Activated CD4-positive, alpha-beta T cell treated with anti-CD3 and anti-CD28 coated beads, Interleukin-2, amount 50 U/mL, for 48 hours (primary cell): ENCODE data around the gene KRT34.
"Not testable (repeated sequence)": the region's sequence is repeated elsewhere in the genome, so short reads cannot be mapped to it uniquely, and the experiment has no call there.

Source experiments
- DNase-seq, 2 experiments: peaks; one replicate each; pipeline ENCODE4 v3.0.0-alpha.2; 2020

Gene KRT34

DNA sequence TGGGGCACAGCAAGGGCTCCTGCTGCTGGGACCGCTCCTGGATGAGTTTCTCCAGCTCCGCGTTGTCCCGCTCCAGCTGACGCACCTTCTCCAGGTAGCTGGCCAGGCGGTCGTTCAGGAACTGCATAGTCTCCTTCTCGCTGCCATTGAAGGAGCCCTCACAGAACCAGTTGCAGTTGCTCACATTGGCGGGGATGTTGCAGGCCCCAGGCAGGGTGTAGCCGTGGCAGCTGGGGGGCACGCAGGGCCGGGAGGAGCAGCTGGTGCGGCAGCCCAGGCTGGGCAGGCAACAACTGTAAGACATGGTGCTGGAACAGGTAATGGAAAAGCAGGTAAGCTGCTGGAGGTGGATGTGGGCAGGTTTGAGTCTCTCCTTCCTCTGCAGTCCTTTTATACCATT lies at the start of gene KRT34:
Gene KRT34, minus strand, starts transcription at position 364 of the 400 bp plus-strand sequence. Its CDS starts 60 bp downstream, at position 304.
- not testable (repeated sequence) for DNase-seq

DNA sequence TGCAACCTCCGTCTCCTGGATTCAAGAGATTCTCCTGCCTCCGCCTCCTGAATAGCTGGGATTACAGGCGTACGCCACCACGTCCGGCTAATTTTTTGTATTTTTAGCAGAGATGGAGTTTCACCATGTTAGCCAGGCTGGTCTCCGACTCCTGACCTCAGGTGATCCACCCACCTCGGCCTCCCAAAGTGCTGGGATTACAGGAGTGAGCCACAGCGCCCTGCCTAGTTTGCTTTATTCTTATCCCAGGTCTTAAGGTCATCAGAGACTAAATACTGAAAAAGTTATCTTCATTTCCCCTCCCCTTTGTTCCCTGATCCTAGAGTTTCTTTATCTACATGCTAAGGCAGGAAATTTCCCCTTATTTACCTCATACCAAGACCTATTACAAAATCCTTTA lies 48.3 kb upstream of the KRT34 start:
- not testable (repeated sequence) for DNase-seq

DNA sequence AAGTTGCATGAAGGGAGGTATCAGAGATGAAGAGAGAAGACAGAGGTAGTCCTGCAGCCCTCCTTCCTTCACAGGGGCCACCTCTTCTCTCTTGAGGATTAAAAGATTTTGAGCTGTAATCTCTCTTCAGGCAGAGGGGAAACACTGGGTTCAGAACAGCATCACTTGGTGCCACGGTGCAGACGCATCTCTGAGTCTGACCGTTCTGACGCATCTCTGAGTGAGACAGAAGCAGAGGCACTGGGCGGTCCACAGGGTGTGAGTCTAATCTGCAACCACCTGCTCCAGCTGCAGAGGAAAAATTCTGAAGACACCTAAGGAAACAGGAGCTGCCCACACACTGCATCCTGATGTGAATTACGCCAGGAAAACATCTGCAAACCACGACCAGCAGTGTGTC lies 47.6 kb upstream of the KRT34 start:
- no peak for DNase-seq

DNA sequence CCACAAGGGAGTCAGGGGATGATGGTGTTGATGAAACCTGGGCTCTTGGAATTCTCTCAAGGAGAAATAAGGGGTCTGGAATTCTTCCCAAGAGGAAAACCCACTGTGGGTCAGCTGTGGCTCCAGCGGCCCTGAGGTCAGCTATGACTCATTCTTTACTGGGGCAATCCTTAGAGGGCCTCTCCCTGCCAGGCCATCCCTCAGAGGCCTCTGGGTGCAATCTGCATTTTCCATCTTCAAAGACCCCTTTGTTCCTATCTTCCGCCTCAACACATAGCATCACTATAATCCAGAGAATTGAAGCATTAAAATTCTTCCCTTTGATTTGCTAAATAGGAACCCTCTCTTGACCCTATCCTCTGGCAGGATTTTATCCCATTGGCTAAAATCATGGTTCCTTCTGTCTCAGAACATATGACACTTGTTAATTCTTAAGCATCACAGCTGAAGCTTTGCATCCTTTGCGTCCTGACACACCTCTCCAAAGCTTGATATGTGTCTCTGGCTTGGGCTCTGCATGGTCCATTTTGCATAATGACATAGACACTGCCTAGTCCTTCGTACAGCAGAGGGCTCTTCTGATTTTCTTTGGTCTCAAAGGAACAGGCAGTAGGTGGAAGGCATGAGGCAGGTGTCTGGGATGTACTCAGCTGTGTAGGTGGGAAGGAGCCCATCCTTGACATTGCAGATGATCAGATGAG lies 46.6 kb upstream of the KRT34 start:
- DNase-seq: no peak

DNA sequence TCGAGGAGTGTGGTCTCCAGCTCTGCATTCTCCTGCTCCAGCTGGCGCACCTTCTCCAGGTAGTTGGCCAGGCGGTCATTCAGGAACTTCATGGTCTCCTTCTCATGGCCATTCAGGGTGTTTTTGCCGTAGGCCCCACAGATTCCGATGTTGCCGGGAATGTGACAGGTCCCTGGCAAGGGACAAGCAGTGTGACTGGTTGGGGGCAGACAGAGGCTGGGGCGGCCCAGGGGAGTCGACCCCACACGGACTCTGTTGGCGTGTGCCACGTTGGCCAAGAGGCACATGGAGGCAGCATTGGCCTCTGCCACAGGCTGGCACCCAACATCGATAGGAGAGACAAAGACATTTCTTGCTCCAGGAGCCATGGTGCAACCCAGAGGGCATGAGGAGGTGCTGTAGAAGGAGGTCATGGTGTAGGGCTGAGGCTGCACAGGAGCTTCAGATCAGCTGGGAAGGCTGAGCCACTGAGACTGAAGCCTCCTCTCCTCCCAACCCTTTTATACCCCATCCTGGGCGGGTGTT lies 42.1 kb upstream of the KRT34 start, which contains the start of gene KRT37:
Gene KRT37, minus strand, starts transcription at position 475 of the 525 bp plus-strand sequence. Its CDS starts 62 bp downstream, at position 413.
- no peak for DNase-seq

DNA sequence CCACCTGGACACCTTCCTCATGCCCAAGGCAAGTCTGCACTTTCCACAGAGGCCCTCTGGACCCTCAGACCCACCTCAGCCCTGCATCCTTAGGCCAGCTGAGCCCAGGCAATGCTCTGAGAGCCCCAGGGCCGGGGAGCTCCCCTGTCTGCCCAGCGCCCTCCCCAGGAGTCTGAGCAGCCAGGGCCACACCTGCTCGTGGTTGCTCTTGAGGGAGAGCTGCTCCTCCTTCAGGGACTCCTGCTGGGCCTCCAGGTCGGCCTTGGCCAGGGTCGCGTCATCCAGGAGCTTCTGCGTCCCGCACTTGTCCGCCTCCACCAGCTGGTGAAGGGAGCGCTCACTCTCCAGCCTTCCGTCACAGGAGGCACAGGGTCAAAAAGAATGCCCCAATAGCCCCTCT lies 40.5 kb upstream of the KRT34 start:
- DNase-seq: not testable (repeated sequence)

DNA sequence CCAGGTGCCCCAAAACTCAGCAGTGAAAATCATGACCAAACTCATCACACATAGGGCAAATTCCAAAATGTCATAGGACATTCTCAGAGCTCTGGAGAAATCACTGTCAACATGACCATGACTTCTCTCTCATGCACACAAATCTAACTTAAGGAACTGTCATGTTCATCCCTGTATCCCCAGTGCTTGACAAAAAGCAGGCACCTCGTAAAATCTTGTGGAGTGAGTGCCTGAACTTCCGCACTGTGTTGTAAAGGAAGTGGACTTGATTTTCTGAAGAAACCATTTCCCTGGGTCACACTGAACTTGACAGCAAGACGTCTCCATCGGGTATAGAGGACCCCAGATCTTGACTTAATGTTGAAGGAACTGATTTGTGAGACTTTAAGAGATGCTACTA lies 39.5 kb upstream of the KRT34 start:
- no peak for DNase-seq

DNA sequence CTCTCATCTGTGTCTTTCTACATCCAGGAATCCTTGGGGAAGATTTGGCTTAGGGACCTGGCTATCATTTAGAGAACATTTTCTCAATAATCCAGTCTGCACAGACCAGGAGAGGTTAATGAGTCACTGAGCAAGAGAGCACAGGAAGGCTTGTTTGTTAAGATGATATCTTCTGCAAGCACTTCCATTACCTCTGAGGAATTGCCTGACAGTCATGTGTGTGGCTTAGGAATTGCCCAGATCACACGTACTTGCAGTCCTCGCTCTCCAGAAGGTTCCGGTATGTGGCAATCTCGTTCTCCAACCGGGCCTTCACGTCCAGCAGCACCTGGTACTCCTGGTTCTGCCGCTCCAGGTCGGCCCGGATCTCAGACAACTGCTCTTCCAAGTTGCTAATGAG lies 39.0 kb upstream of the KRT34 start:
- no peak for DNase-seq

DNA sequence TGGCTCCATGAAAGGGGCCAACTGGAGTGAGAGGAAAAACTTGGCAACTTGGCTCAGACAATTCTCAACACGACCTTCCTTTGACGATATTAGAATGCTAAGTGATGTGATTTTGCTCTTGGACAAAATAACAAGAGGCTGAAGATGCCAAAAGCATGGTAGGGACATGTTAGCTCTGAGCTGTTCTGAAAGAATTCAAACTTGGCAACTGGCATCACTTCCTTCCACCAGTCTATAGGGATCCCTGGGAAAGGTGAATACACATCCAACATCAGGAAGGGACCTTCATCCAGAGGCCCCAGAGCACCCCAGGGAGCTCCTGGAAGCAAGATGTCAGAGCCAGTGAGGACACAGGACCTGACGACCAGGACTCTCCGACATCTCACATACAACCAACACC lies 38.0 kb upstream of the KRT34 start:
- no peak for DNase-seq

DNA sequence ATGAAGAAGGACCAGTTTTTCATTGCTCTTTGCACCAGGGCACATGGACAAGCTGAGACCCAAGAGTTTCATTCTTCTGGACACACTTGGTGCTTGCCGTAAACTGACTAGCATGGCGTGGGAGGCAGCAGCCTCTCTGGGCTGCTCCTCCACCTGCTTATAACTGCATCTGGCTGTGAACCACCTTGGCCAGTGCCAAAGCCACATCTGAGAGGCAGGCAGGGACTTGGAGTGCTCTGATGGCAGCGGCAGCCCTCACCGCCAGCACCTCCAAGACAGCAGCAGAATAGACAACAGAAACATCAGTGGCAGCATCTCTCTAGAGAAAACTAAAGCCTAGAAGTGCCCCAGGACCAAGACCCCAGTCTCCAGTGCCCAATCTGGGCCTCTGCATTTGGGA lies 37.6 kb upstream of the KRT34 start:
- DNase-seq: no peak

DNA sequence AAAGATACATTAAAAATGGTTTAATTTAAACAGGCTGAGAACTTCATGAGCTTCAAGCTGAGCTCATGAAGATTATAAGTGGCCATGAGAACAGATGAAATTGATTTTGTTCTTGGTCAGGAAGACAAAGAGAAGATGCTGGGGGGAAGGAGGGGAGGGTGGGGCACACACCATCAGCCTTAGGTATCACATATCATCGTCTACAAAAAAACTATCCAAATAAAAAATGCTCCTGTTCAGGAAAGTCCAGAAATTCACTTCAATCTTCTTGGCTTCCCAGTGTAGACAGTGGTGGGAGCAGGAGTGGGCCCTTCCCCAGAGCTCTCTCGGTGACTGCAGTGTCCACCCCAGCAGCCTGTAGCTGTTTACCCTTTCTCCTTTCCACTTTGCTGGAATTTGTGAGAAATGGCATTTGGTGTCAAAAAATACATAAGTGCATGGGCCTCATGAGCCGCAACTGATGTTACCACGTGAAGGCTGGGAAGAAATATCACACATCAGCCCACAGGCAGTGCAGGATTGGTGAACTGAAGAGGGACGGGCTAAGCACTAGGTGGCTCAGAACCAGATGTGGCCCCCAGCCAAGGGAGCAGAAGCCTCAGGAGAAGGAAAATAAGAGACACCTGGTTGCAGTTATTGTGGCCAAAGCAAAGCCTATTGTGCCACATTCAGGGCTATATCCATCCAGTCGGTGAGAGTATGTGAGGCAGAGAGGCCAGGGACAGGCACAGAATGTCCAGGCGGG lies 36.2 kb upstream of the KRT34 start:
- DNase-seq: no peak

DNA sequence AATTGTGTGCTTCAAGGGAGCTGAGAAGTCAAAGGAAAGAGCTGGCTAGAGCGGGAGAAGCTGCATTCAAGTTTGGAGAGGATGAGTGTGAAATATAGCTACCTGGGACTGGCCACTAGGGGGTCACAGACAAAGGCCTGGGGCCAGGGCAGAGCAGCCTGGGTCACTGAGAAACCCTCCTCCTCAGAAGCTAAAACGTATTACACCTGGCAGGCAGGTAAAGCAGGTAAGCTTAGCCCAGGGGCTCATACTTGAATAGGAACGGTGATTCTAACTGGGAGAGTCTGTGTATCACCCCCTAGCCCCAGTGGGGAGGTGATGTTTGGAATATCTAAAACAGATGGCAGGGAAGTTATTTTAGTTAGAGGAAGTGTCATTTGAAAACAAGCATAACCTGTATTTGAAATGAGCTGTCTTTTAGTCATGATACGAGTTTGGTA lies 35.5 kb upstream of the KRT34 start:
- DNase-seq: no peak

DNA sequence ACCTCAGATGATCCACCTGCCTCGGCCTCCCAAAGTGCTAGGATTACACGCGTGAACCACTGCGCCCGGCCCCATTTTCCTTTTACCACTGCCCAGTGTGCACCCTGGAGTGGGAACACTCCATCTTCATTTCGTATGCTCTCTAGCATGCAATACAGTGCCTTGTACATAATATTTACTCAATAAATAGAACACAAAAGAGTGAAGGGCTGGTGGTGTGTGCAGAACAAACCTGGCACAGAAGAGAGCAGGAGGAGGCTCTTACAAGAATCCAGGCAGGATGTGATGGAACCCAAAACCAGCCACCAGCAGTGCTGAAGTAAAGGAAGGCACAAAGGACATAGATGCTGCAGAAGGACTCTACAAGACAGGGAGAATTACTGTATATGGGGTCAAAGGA lies 35.0 kb upstream of the KRT34 start:
- DNase-seq: no peak

DNA sequence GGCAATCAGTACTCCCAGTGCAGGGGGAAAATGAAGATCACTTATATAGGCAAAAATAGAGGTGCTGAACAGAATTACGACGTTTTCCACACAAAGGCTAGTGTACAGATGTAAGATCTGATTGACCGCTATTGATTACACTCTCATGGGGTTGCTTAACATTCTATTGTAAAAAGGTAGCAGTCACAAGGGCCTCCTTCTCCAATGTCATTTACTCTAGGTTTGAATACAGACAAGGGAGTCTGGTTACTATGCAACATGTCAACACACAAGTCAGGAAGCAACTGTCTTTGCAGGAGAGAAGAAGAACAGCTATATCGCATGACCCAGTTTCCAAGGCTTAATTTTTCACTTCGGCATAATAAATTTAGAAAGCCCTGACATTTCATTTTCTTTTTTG lies 34.4 kb upstream of the KRT34 start:
- DNase-seq: no peak

DNA sequence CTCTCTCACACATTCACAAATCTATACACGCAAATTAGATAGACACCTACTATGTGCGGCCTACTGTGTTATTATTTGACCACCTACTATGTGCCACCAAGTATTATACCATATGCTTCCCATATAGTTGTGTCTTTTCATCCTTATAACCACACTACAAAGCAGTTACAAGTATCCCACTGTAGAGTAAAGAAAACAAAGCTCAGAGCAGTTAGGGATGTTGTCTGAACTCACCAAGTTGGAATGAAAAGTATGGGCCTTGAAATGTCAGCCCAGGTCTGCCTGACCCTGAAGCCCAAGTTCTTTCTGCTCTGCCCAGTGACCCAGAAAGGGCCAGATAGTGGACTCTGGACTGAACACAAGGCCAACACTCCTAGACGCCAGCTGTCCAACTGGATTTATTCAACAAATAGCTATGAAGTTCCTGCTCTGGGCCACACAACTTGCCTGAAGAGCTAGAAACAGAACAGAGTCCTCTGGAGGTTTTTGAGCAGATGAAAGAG lies 33.8 kb upstream of the KRT34 start:
- no peak for DNase-seq

DNA sequence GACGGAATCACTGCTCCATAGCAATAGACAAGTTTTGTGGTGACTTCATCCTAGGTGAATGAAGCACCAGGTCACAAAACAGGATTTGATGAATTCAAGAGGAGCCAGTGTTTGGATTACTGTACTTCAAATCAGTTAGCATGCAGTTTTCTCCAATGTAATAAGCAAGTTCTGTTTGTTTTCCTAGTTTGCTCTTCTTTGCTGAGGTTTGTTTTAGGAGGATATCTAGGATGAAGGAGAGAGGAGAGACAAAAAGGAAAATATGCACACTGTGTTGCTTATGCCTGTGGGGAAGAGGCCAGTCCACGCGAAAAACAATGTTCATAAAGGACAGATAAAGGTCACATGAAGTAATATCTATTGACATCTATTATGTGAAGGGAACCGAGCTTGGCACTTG lies 33.3 kb upstream of the KRT34 start:
- no peak for DNase-seq

DNA sequence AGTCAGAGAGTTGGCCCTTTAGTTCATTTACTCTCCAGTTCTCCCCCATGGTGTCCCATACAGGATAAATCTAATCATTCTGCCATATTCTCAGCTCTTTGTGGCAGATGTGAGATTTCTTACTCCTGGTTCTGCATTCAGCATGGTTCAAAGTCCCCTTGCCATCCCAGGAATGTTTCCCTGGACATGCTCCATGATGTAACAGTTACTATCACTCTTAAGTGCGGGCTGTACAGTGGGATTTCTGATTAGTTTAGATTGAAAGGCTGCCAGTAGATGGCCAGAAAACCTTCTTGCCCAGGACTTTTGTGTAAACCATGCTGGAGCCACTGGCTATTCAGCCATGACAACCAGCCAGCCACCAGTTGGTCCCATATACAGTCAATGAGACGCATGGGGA lies 31.9 kb upstream of the KRT34 start:
- DNase-seq: no peak

DNA sequence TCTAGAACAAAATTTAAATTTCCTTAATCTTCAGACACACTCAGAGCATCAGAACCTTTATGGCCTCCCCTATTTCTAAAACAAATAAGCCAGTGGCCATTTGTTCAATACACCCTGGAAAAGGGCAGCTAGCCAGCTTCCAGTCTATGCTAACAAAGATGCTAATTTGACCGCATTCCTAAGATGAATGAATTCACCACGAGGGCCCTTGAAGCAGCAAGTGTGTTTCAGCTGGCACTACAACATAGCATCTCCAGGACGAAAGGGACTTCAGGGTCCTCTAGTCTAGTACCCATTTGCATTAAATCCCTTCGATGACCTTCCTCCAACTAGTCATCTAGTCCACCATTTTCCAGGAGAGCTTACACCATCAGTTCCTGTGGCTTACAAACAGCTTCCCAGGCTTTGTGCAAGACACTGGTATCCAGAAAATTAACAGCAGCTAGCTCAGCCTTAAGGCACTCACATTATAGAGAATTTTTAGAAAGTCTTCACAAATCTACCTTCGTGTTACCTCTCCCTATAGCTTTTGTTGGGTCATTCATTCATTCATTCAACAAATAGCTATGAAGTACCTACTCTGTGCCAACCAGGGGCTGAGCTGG lies 31.3 kb upstream of the KRT34 start:
- no peak for DNase-seq

DNA sequence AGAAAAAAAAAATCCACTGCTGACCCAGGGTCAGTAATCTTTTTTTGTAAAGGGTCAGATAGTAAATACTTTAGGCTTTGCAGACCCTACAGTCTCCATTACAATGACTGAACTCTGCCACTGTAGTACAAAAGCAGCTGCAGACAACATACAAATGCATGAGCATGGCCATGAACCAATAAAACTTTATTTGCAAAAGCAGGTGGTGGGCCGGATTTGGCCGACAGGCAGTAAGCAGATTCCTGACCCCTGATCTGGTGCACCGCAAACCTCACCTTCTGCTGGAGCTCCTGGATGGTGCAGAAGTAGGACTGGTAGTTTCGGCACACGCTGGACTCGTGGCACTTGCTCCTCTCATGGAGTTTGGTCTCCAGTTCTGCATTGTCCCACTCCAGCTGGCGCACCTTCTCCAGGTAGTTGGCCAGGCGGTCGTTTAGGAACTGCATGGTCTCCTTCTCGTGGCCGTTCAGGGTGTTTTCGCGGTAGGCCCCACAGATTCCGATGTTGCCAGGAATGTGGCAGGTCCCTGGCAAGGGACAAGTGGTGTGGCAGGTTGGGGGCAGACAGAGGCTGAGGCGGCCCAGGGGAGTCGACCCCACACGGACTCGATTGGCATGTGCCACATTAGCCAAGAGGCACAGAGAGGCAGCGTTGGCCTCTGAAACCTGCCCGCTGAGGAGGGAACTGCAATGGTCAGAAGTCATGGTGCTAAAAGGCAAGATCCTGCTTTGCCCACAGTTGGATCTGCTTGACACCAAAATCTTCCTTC lies 29.1 kb upstream of the KRT34 start:
- DNase-seq: no peak

DNA sequence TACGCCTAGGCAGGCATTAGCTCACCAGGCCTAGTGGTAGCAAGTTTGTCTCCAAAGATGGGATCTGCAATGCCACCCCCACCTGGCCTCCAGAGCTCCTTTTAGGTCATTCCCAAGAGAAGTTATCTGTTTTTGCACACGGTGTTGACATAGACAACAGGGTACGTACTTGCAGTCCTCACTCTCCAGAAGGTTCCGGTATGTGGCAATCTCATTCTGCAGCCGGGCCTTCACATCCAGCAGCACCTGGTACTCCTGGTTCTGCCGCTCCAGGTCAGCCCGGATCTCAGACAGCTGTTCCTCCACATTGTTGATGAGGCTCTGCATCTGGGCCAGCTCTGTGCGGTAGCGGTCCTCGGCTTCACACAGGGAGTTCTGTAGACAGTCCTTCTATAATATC lies 25.1 kb upstream of the KRT34 start:
- no peak for DNase-seq

DNA sequence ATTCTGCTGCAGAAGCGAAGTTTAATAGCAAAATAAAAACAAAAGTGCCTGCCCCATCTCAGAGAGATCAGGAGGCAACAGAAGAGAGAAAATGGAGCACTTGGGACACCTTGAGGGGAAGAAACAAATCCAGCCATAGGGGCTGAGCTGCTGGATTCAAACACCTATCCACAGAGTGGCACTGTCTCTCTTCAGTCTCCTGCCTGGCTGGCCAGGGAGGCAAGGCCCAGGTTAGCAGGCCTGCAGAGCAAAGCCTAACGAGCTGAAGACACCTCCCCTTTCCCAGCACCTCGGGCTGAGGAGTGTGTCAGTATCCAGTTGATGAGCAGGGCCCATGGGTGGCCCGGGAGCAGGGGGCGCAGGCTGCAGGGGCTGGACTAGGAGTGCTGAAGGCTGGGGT lies 24.1 kb upstream of the KRT34 start:
- DNase-seq: no peak

DNA sequence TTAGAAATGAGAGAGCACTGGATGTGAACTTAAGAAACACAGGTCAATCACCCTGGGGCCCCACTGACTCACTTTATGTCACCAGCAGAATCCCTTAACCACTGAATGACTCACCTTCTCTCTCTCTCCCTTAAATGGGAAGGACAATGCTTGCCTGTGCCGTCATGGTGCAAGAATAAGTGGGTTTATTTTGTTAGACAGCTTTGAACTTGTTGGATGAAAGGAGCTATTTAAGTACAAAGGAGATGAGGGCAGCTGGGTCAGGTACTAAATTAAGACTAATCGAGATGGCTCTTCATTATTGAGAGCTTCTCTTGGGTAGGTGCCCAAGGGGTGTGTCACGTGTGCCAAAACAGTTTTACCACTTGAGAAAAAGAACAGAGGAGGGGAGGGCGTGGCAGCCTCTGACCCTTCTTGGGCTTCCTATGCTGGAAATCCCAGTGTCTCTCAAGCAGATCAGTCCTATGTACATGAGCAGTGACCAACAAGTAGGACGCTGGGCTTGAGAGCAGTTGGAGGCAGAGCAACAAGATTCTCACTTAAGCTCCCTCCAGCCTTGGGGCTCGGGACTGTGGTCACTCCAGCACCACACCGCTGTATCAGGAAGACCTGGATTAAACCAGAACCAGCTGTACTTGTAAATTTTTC lies 22.0 kb upstream of the KRT34 start:
- DNase-seq: peak; percentile 57 to 74
